Nephron progenitor cell (in vitro differentiated cells): Measurements from ENCODE around the gene COL27A1.
"Not testable (repeated sequence)": the region's sequence is repeated elsewhere in the genome, so short reads cannot be mapped to it uniquely, and the experiment has no call there.

Experiments
- DNase-seq: peaks from one replicate; pipeline ENCODE4 v3.0.0; 2021
- H3K27ac Mint-ChIP-seq: 2 replicates; pipeline ENCODE4 v1.8.0; 2021; ENCODE audit warnings: mild to moderate bottlenecking, moderate library complexity, mixed read lengths
- H3K27me3 Mint-ChIP-seq: 2 replicates; pipeline ENCODE4 v1.8.0; 2021; ENCODE audit warnings: mild to moderate bottlenecking, low read depth, mixed read lengths; ENCODE audit not compliant: poor library complexity
- H3K36me3 Mint-ChIP-seq: 2 replicates; pipeline ENCODE4 v1.8.0; 2021; ENCODE audit warnings: low read depth, mixed read lengths
- H3K4me1 Mint-ChIP-seq: 2 replicates; pipeline ENCODE4 v1.8.0; 2021; ENCODE audit warnings: mixed read lengths
- H3K4me3 Mint-ChIP-seq: 2 replicates; pipeline ENCODE4 v1.8.0; 2021; ENCODE audit warnings: mild to moderate bottlenecking, moderate library complexity, mixed read lengths
- H3K9me3 Mint-ChIP-seq: 2 replicates; pipeline ENCODE4 v1.8.0; 2021; ENCODE audit warnings: mild to moderate bottlenecking, moderate library complexity, mixed read lengths
- TF ChIP-seq, protein P1 (sequence below): fragments of 200-600 bp; sonication (generic); IDR thresholded peaks from 2 replicates; pipeline ENCODE4 v1.5.0; 2021; ENCODE audit warnings: antibody characterized with exemption

The COL27A1 gene

DNA sequence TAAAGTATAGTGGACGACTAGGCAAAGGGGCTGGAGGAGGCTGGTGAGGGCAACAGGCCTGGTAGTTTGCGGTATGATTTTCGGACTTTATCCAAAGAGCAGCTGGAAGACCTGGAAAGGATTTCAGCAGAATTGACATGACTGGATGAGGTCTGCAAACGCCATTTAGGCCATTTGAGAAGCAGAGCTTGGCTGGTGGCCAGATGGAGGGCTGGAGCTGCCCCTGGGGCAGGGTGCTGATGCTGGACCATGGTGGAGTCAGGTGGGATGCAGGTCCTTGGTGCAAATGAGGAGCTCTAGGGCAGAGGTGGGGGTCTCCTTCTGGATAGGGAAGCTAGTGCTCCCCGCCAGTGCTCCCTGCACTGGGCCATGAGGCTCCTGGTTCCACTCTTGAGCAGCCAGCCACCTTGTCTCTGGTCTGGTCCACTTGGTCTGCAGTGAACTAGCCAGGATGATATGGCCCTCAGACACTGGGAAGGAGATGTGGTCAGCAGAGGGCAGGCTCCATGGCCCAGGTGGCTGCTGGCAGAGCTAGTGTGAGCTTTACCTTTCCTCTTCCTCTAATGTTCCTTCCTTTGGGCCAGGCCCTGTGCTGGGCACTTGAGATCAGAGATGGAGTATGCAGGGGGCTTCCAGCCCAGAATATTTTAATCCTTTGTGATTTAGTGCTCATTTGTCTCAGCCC, 31.4 kb downstream of the COL27A1 start:
- H3K4me3 Mint-ChIP-seq = no peak overlapping the region
- H3K27me3 Mint-ChIP-seq = no peaks in the 10 kb centered on the region
- no peak for DNase-seq
- peaks cover 36% of the 10 kb centered on the region for H3K9me3 Mint-ChIP-seq
- no peak overlapping the region for H3K27ac Mint-ChIP-seq
- H3K4me1 Mint-ChIP-seq = peaks cover 13% of the 10 kb centered on the region
- TF ChIP-seq, protein P1, sequence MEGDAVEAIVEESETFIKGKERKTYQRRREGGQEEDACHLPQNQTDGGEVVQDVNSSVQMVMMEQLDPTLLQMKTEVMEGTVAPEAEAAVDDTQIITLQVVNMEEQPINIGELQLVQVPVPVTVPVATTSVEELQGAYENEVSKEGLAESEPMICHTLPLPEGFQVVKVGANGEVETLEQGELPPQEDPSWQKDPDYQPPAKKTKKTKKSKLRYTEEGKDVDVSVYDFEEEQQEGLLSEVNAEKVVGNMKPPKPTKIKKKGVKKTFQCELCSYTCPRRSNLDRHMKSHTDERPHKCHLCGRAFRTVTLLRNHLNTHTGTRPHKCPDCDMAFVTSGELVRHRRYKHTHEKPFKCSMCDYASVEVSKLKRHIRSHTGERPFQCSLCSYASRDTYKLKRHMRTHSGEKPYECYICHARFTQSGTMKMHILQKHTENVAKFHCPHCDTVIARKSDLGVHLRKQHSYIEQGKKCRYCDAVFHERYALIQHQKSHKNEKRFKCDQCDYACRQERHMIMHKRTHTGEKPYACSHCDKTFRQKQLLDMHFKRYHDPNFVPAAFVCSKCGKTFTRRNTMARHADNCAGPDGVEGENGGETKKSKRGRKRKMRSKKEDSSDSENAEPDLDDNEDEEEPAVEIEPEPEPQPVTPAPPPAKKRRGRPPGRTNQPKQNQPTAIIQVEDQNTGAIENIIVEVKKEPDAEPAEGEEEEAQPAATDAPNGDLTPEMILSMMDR = no peak
- H3K36me3 Mint-ChIP-seq = peaks cover 58% of the 10 kb centered on the region

DNA sequence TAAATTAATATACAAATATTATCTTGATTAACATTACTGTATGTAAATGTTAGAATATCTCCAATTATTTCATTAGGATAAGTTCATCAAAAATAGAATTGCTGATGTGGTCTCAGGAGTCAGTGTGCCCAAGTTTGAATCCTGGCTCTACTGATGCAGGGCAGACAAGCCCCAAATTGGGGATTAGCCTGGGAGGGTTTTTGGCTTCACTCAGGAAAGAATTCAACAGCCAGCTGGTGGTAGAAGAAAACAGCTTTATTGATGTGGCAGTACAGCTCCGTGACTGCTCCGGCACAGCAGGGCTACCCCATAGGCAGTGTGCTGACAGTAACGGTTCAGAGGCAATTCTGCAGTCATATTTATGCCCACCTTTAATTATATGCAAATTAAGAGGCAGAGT, 32.5 kb downstream of the COL27A1 start:
- Mint-ChIP-seq H3K4me3 (no peak overlapping the region), H3K9me3 (peaks cover 36% of the 10 kb centered on the region), H3K27ac (no peak overlapping the region), H3K36me3 (peaks cover 60% of the 10 kb centered on the region), H3K27me3 (no peaks in the 10 kb centered on the region), H3K4me1 (peaks cover 3% of the 10 kb centered on the region)
- no peak for DNase-seq
- TF ChIP-seq, protein P1 = no peak

DNA sequence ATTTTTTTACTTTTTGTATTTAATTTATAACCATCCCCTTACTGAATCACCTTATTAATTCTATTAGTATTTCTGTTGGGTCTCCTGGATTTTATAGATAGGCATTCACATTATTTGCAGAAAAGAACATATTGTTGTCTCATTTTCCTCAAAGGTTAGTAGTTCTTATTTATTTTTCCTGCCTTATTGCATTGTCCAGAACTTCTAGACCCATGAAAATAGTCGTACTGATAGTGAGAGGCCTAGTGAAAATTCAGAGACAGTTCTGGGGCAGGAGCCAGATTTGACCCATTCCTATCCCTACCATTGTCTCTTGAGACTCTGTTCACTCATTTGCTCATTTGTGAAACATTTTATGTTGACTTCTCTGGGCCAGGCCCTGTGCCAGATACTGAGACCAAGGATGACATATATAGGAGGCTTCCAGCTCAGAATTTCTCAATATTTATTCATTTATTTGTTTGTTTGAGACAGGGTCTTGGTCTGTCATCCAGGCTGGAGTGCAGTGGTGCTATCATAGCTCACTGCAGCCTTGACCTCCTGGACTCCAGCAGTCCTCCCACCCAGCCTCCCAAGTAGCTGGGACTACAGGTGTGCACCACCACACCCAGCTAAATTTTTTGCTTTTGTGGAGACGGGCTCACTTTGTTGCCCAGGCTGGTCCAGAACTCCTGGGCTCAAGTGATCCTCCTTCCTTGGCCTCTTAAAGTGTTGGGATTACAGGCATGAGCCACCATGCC, 34.7 kb downstream of the COL27A1 start:
- Mint-ChIP-seq H3K4me1 (peaks cover 3% of the 10 kb centered on the region), H3K27me3 (no peaks in the 10 kb centered on the region), H3K9me3 (peaks cover 36% of the 10 kb centered on the region), H3K27ac (no peak overlapping the region), H3K4me3 (no peak overlapping the region), H3K36me3 (peaks cover 60% of the 10 kb centered on the region)
- TF ChIP-seq, protein P1 = no peak
- no peak for DNase-seq

DNA sequence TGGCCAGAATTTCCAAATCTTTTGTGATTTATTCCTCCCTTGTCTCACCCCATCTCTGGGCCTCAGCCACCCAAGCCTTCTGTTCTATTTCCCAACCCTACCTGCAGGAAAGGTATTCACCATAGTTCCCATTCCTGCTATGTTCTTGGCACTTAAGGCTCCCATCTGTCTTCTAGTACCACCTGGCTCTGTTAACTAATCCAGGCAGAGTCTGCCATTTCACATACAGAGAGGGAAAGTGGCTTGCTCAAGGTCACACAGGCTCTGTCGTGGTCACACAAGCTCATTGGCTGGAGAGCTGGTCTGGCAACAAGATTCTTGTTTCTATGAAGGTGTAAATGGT, 35.2 kb downstream of the COL27A1 start:
- Mint-ChIP-seq H3K4me1 (peaks cover 3% of the 10 kb centered on the region), H3K27ac (no peak overlapping the region), H3K9me3 (peaks cover 36% of the 10 kb centered on the region), H3K36me3 (peaks cover 60% of the 10 kb centered on the region), H3K27me3 (no peaks in the 10 kb centered on the region), H3K4me3 (no peak overlapping the region)
- DNase-seq = no peak
- TF ChIP-seq, protein P1 = no peak

DNA sequence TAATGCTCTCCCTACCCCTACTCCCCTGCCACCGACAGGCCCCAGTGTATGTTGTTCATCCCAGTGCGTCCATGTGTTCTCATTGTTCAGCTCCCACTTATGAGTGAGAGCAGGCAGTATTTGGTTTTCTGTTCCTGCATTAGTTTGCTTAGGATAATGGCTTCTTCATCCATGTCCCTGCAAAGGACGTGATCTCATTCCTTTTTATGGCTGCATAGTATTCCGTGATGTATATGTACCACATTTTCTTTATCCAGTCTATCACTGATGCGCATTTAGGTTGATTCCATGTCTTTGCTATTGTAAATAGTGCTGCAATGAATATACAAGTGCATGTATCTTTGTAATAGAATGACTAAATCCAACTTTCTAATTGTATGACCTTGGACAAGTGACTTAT, 36.1 kb downstream of the COL27A1 start:
- H3K4me3 Mint-ChIP-seq, H3K27ac Mint-ChIP-seq, H3K27me3 Mint-ChIP-seq, DNase-seq, H3K4me1 Mint-ChIP-seq: not testable (repeated sequence)
- Mint-ChIP-seq H3K36me3 (peaks cover 56% of the 10 kb centered on the region), H3K9me3 (peaks cover 36% of the 10 kb centered on the region)

DNA sequence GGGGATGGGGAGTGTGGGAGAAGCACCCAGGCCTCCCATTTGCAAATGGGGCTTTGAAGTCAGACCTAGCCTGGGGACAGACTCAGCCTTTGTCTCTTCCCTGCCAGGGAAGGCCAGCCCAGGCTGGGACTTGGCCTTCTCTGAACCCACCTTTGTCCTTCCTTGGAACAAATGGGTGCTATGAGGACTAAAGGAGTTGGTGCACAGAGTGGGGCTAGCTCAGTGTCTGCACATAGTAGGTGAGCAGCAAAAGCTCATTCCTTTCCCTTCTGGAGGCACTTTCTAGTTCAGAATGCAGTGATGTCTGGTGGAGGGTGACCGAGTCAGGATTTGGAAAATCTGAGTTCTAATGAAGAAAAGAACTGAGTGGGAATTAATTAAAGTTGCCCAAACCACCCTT, 37.2 kb downstream of the COL27A1 start:
- no peak for DNase-seq
- Mint-ChIP-seq H3K4me3 (no peak overlapping the region), H3K9me3 (peaks cover 36% of the 10 kb centered on the region), H3K27ac (peak overlapping the region; percentile 32), H3K27me3 (no peaks in the 10 kb centered on the region), H3K36me3 (peaks cover 44% of the 10 kb centered on the region), H3K4me1 (no peaks in the 10 kb centered on the region)
- TF ChIP-seq, protein P1 = no peak
